HepG2 (cell line): ENCODE results near the gene AADACL4. TPM values are rescaled to one million over a fixed set of nuclear protein-coding genes. Genes with fewer than 3 reads are reported as not detected.

Experiments used
- KLF15 ChIP-seq: sonication (generic); formaldehyde crosslinking; IDR thresholded peaks from 2 replicates; pipeline ENCODE4 v1.8.1; 2023; ENCODE audit warnings: borderline replicate concordance, mild to moderate bottlenecking, inconsistent platforms, missing genetic modification reagents, mixed read lengths
- PAWR ChIP-seq: sonication (generic); formaldehyde crosslinking; IDR thresholded peaks from 2 replicates; pipeline ENCODE4 v1.4.0; 2020; ENCODE audit warnings: missing genetic modification reagents, mild to moderate bottlenecking, borderline replicate concordance
- POGZ ChIP-seq: sonication (generic); formaldehyde crosslinking; IDR thresholded peaks from 2 replicates; pipeline ENCODE4 v1.4.0; 2020; ENCODE audit warnings: mild to moderate bottlenecking, missing genetic modification reagents
- POLR2AphosphoS5 ChIP-seq: IDR thresholded peaks from 2 replicates; pipeline ENCODE4 v1.6.1; 2012; ENCODE audit warnings: low read depth, low read length
- RERE ChIP-seq: IDR thresholded peaks from 2 replicates; pipeline ENCODE4 v1.6.1; 2016; ENCODE audit warnings: low read depth, missing genetic modification reagents, missing compliant biosample characterization
- SIN3B ChIP-seq: fragments of 150-350 bp; IDR thresholded peaks from 2 replicates; pipeline ENCODE4 v1.6.1; 2014; ENCODE audit warnings: low read length
- SRF ChIP-seq: IDR thresholded peaks from 2 replicates; pipeline ENCODE4 v1.6.1; 2011; ENCODE audit warnings: mild to moderate bottlenecking, low read depth, low read length, moderate library complexity
- ZFP62 ChIP-seq: sonication (generic); formaldehyde crosslinking; IDR thresholded peaks from 2 replicates; pipeline ENCODE4 v1.4.0; 2020; ENCODE audit warnings: missing genetic modification reagents
- ZNF12 ChIP-seq: sonication (generic); formaldehyde crosslinking; IDR thresholded peaks from 2 replicates; pipeline ENCODE4 v1.5.0; 2020; ENCODE audit warnings: missing genetic modification reagents
- ZNF24 ChIP-seq: fragments of 450-650 bp; IDR thresholded peaks from 2 replicates; pipeline ENCODE4 v1.6.1; 2017; ENCODE audit warnings: antibody characterized with exemption, mild to moderate bottlenecking
- ZNF33A ChIP-seq: sonication (generic); formaldehyde crosslinking; IDR thresholded peaks from 2 replicates; pipeline ENCODE4 v1.5.1; 2020; ENCODE audit warnings: missing genetic modification reagents, mild to moderate bottlenecking, moderate library complexity, borderline replicate concordance
- ZNF672 ChIP-seq: sonication (generic); formaldehyde crosslinking; IDR thresholded peaks from 2 replicates; pipeline ENCODE4 v1.8.1; 2022; ENCODE audit warnings: missing genetic modification reagents
- ZSCAN21 ChIP-seq: sonication (generic); formaldehyde crosslinking; IDR thresholded peaks from 2 replicates; pipeline ENCODE4 v1.8.0; 2022; ENCODE audit warnings: mild to moderate bottlenecking, missing genetic modification reagents, moderate library complexity, borderline replicate concordance
- polyA plus RNA-seq, 8 experiments: library from polyadenylated mRNA; depleted of rRNA in 3 of 8; stranded (reverse) in 7 of 8; unstranded in 1 of 8; fragments of >200 nt; fragmentation: Illumina TruSeq in 4 of 8; extraction: Trizol in 4 of 8; gene quantifications; 2 replicates each; pipeline versions ENCODE4 v1.2.1 to v1.2.3, GENCODE V29; 2011 to 2016; ENCODE audit warnings: low read depth in 4 of 8, missing spikeins in 1 of 8, mixed read lengths in 1 of 8; ENCODE audit not compliant: insufficient read depth in 1 of 8
- total RNA-seq, 5 experiments: library from RNA; depleted of rRNA; stranded (reverse); fragments of >200 nt; fragmentation: Illumina TruSeq; extraction: Trizol; gene quantifications; 2 replicates each; pipeline ENCODE4 v1.2.3, GENCODE V29; 2016; ENCODE audit warnings: low read depth in 1 of 5
- TF ChIP-seq, protein P1 (sequence below): sonication (generic); formaldehyde crosslinking; IDR thresholded peaks from 2 replicates; pipeline ENCODE4 v1.8.1; 2022; ENCODE audit warnings: low read depth, mild to moderate bottlenecking, missing genetic modification reagents
- TF ChIP-seq, protein P2 (sequence below): IDR thresholded peaks from 2 replicates; pipeline ENCODE4 v1.6.1; 2012; ENCODE audit warnings: low read length, improper control_type of control experiment

Gene AADACL4
- total and polyA plus RNA-seq, 2 of the 13 experiments (the other 11 are each of a cell fraction or from before 2014, with no cell fraction given): not detected

GRCh38 chr1:12614402-12615158 is 29.3 kb upstream of the AADACL4 start (continued):
- TF ChIP-seq RERE (CRISPR knock-in tag) (peak; percentile 53; the same call in 1 of the 2 replicates), PAWR (CRISPR knock-in tag) (no peak), KLF15 (no peak), SIN3B (no peak), SRF (no peak), ZNF672 (CRISPR knock-in tag) (no peak), POLR2AphosphoS5 (peak; percentile 68), ZFP62 (CRISPR knock-in tag) (no peak), ZNF12 (CRISPR knock-in tag) (no peak), ZSCAN21 (CRISPR knock-in tag) (no peak), ZNF24 (no peak), POGZ (CRISPR knock-in tag) (no peak), ZNF33A (CRISPR knock-in tag) (no peak)
- TF ChIP-seq, protein P1, sequence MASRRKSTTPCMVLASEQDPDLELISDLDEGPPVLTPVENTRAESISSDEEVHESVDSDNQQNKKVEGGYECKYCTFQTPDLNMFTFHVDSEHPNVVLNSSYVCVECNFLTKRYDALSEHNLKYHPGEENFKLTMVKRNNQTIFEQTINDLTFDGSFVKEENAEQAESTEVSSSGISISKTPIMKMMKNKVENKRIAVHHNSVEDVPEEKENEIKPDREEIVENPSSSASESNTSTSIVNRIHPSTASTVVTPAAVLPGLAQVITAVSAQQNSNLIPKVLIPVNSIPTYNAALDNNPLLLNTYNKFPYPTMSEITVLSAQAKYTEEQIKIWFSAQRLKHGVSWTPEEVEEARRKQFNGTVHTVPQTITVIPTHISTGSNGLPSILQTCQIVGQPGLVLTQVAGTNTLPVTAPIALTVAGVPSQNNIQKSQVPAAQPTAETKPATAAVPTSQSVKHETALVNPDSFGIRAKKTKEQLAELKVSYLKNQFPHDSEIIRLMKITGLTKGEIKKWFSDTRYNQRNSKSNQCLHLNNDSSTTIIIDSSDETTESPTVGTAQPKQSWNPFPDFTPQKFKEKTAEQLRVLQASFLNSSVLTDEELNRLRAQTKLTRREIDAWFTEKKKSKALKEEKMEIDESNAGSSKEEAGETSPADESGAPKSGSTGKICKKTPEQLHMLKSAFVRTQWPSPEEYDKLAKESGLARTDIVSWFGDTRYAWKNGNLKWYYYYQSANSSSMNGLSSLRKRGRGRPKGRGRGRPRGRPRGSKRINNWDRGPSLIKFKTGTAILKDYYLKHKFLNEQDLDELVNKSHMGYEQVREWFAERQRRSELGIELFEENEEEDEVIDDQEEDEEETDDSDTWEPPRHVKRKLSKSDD: no peak
- TF ChIP-seq, protein P2, sequence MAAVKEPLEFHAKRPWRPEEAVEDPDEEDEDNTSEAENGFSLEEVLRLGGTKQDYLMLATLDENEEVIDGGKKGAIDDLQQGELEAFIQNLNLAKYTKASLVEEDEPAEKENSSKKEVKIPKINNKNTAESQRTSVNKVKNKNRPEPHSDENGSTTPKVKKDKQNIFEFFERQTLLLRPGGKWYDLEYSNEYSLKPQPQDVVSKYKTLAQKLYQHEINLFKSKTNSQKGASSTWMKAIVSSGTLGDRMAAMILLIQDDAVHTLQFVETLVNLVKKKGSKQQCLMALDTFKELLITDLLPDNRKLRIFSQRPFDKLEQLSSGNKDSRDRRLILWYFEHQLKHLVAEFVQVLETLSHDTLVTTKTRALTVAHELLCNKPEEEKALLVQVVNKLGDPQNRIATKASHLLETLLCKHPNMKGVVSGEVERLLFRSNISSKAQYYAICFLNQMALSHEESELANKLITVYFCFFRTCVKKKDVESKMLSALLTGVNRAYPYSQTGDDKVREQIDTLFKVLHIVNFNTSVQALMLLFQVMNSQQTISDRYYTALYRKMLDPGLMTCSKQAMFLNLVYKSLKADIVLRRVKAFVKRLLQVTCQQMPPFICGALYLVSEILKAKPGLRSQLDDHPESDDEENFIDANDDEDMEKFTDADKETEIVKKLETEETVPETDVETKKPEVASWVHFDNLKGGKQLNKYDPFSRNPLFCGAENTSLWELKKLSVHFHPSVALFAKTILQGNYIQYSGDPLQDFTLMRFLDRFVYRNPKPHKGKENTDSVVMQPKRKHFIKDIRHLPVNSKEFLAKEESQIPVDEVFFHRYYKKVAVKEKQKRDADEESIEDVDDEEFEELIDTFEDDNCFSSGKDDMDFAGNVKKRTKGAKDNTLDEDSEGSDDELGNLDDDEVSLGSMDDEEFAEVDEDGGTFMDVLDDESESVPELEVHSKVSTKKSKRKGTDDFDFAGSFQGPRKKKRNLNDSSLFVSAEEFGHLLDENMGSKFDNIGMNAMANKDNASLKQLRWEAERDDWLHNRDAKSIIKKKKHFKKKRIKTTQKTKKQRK: no peak
